Mucosa of descending colon (tissue), 3 donors: ENCODE results near the gene PTPRE. TPM values are rescaled to one million over a fixed set of nuclear protein-coding genes. Genes with fewer than 3 reads are reported as not detected.

Source experiments
- ATAC-seq: fragments of 200-7000 bp; cut with Tn5 transposase; one replicate; pipeline ENCODE4 v1.9.1; 2020; ENCODE audit warnings: mild to moderate bottlenecking, moderate library complexity
- DNase-seq, 3 donors: peaks; one replicate each; pipeline ENCODE4 v3.0.0-alpha.2; 2020
- H3K36me3 ChIP-seq: fragments of 200-600 bp; one replicate; pipeline ENCODE4 v1.8.0; 2021; ENCODE audit warnings: low read depth, mild to moderate bottlenecking
- H3K4me1 ChIP-seq: fragments of 200-600 bp; one replicate; pipeline ENCODE4 v1.8.0; 2021; ENCODE audit warnings: low read depth, mild to moderate bottlenecking
- H3K4me3 ChIP-seq: fragments of 200-600 bp; one replicate; pipeline ENCODE4 v1.8.0; 2021; ENCODE audit warnings: mild to moderate bottlenecking
- H3K9me3 ChIP-seq: fragments of 200-600 bp; one replicate; pipeline ENCODE4 v1.8.0; 2021; ENCODE audit warnings: mild to moderate bottlenecking
- intact Hi-C, 2 donors: fragments of 100-400 bp; cut with DNase I in 1 of 2; cut with micrococcal nuclease in 1 of 2; formaldehyde crosslinking; loops; one replicate each; pipeline versions ENCODE4 v1.11.0 to v1.11.1; 2022; cut with DNase I, micrococcal nuclease
- total RNA-seq, 3 donors: library from RNA; stranded (reverse); fragmentation: NEBNext Ultra II Directional in 2 of 3; extraction: Animal tissue kit (Norgen Biotek cat#: 25700) in 2 of 3; gene quantifications; one replicate each; pipeline versions ENCODE4 v1.2.1 to v1.2.4, GENCODE V29; 2021 to 2023
- TF ChIP-seq, protein P1 (sequence below): fragments of 200-600 bp; IDR thresholded peaks from one replicate; pipeline ENCODE4 v1.8.0; 2022; ENCODE audit warnings: antibody characterized with exemption, mild to moderate bottlenecking
- donor health status: DM: no; HTN: no; CAD: no; lungs with moderate emphysema.
- donor health status: DM: no; HTN: no; CAD: no.
- donor health status: DM: no; HTN: yes; CAD: no.

Gene PTPRE
- total RNA-seq, 3 donors from 2014 or later = 28.8 to 33.6 (median 32.5) TPM

- no peak overlapping the region for H3K4me3 ChIP-seq
- no peaks in the 10 kb centered on the region for H3K36me3 ChIP-seq
- H3K9me3 ChIP-seq = no peaks in the 10 kb centered on the region
- TF ChIP-seq, protein P1, sequence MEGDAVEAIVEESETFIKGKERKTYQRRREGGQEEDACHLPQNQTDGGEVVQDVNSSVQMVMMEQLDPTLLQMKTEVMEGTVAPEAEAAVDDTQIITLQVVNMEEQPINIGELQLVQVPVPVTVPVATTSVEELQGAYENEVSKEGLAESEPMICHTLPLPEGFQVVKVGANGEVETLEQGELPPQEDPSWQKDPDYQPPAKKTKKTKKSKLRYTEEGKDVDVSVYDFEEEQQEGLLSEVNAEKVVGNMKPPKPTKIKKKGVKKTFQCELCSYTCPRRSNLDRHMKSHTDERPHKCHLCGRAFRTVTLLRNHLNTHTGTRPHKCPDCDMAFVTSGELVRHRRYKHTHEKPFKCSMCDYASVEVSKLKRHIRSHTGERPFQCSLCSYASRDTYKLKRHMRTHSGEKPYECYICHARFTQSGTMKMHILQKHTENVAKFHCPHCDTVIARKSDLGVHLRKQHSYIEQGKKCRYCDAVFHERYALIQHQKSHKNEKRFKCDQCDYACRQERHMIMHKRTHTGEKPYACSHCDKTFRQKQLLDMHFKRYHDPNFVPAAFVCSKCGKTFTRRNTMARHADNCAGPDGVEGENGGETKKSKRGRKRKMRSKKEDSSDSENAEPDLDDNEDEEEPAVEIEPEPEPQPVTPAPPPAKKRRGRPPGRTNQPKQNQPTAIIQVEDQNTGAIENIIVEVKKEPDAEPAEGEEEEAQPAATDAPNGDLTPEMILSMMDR = no peak
- intact Hi-C loops = no loop called here
- DNase-seq = peak in 1 of 3 donors; percentile 57
- peaks cover 52% of the 10 kb centered on the region for H3K4me1 ChIP-seq
- ATAC-seq = peak; percentile 67
These were observed 24.0 kb upstream of the PTPRE start for GRCh38 chr10:127882801-127883459.

DNA sequence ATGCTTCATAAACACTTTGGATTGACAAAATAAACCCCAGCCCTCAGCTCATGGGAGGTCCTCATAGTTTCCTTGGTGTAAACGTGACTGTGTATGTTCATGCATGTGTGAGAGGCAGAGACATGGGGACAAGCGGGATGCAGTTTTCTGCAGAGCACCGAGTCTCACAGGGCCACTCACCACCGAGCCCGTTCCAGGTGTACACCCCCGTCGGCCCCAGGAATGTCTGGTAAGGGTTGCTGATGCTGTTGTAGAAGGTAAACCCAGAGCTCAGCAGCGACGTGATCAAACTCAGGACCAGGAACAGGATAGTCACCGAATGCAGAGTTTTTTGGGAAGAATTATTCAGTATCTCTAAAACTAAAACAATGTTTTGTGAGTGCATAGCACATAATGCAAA, 23.4 kb upstream of the PTPRE start:
- ATAC-seq (no peak), DNase-seq (no peak)
- H3K4me3 ChIP-seq = no peak overlapping the region
- TF ChIP-seq, protein P1 = no peak
- peaks cover 52% of the 10 kb centered on the region for H3K4me1 ChIP-seq
- H3K36me3 ChIP-seq = no peaks in the 10 kb centered on the region
- no peaks in the 10 kb centered on the region for H3K9me3 ChIP-seq
- intact Hi-C loops = no loop called here

DNA sequence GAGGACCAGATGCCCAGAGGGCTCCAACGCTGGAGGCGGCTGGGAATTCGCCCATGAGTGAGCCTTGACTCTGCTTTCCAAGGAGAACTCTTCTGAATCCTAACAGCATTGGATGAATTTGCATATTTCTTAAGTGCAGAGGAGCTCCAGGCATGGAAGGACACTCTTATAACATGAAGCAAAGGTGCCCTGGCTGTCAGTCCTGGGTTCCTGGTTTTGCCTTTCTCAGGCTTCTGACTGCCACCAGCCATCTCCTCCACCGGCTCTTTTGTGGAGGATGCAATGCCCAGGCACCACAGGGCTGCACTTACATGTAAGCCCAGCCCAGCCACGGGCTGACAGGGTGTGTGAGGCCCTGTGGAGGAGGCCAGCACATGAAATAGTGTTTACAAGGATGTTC, 22.4 kb upstream of the PTPRE start:
- intact Hi-C loops = no loop called here
- ATAC-seq = no peak
- TF ChIP-seq, protein P1 = no peak
- no peak for DNase-seq
- H3K4me1 ChIP-seq = peaks cover 52% of the 10 kb centered on the region
- no peaks in the 10 kb centered on the region for H3K36me3 ChIP-seq
- H3K4me3 ChIP-seq = no peak overlapping the region
- H3K9me3 ChIP-seq = no peaks in the 10 kb centered on the region

DNA sequence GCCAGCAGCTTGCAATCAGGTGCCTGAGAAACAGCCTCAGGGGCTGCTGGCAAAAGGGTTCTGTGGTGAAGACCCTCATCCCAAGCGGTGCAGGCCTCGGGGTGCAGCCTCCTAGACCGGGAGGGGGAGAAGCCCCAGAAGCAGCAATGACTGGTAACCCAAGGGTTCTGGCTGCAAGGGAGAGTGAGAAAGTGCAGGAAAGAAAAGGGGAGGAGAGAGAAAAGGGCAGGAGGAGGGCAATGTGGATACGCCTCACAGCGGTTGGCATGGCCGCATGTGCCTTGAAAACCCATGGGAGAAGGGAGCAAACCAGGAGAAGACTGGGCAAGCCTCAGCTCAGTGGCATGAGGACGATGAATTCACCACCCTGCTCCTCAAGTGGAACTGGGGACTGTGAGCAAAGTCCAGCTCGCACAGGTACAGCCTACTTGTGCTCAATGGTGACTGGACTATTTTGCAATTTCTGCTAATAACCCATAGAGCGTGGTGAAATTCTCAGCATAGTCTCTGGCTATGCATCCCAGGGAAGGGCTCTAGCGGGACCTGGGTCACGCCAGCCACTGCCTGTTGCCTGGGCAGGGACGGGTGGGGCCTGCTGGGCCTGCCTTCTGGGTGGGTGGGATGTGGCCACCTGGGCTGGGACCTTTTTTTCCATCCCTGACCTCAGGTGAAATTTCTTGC, 20.4 kb upstream of the PTPRE start:
- Histone ChIP-seq H3K36me3 (no peaks in the 10 kb centered on the region), H3K4me3 (no peak overlapping the region), H3K9me3 (no peaks in the 10 kb centered on the region), H3K4me1 (peaks cover 42% of the 10 kb centered on the region)
- TF ChIP-seq, protein P1 = no peak
- intact Hi-C loops = no loop called here
- DNase-seq (peak in 2 of 3 donors; percentile 48 to 60), ATAC-seq (peak; percentile 44)

- DNase-seq = peak in 1 of 3 donors; percentile 44
- Histone ChIP-seq H3K4me3 (no peak overlapping the region), H3K4me1 (peaks cover 30% of the 10 kb centered on the region)
These were observed 19.1 kb upstream of the PTPRE start for GRCh38 chr10:127887541-127888415.

More at GRCh38 chr10:127887541-127888415, 19.1 kb upstream of the PTPRE start:
- intact Hi-C loops = no loop called here
- Histone ChIP-seq H3K36me3 (no peaks in the 10 kb centered on the region), H3K9me3 (no peaks in the 10 kb centered on the region)
- TF ChIP-seq, protein P1 = no peak
- no peak for ATAC-seq
